BLaER1 treated with 17β-estradiol and CSF1 and Interleukin-3, amounts not matched to agents 10 nM and 100 nM (cell line): ENCODE measurements around the gene CUTC.

ENCODE experiments used
- H3K27ac ChIP-seq, 11 experiments: shearing (Covaris generic); formaldehyde crosslinking; 2 replicates each; pipeline ENCODE4 v1.8.1; 2022
- H3K27me3 ChIP-seq, 11 experiments: shearing (Covaris generic); formaldehyde crosslinking; 2 replicates each; pipeline ENCODE4 v1.8.1; 2022
- H3K36me3 ChIP-seq, 11 experiments: shearing (Covaris generic); formaldehyde crosslinking; 2 replicates each; pipeline ENCODE4 v1.8.1; 2022
- H3K4me1 ChIP-seq, 10 experiments: shearing (Covaris generic); formaldehyde crosslinking; 2 replicates each; pipeline ENCODE4 v1.8.1; 2022
- H3K4me2 ChIP-seq, 11 experiments: shearing (Covaris generic); formaldehyde crosslinking; 2 replicates each; pipeline ENCODE4 v1.8.1; 2022
- H3K4me3 ChIP-seq, 10 experiments: shearing (Covaris generic); formaldehyde crosslinking; 2 replicates each; pipeline ENCODE4 v1.8.1; 2022
- H3K9ac ChIP-seq, 11 experiments: shearing (Covaris generic); formaldehyde crosslinking; 2 replicates each; pipeline ENCODE4 v1.8.1; 2022
- H3K9me3 ChIP-seq, 11 experiments: shearing (Covaris generic); formaldehyde crosslinking; replicated peaks in 1 of 11; 2 replicates each; pipeline ENCODE4 v1.8.1; 2022
- H4K20me1 ChIP-seq, 11 experiments: shearing (Covaris generic); formaldehyde crosslinking; 2 replicates each; pipeline ENCODE4 v1.8.1; 2022
- Cebpa-rat ChIP-seq, 11 experiments: shearing (Covaris generic); IDR thresholded peaks; 2 replicates each; pipeline ENCODE4 v1.8.1; 2022

The CUTC gene

DNA sequence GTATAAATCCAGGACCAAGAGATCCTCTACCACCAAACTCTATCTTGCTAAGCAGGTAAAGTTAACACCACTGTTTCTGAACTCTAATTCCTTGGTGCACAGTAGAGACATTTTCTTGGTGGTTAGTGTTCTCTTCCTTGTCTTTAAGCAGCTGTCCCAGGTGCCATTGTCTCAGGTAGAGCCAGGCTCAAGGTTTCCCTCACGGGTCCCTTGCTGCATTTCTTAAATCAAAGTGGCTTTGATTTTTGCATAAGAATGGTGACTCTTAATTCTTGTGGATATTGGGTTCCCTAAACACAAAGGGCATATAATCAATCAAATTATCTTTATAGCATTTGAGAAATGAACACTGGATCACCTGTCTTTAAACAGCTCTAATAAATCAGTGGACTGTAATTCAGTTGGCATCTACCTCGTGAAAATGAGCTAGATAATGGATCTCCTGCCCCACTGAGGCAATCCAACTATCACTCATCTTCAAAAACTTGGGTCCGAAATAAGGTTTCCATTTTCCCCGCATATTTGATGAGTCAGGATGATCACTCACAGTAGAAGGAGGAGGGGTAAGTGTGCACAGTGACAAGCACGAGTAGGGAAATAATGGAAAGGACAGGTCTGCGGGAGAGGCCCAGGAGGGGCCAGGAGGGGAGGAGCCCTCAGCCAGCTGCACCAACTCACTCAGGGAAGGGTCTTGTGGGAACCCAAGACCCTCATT, 52.9 kb downstream of the CUTC start:
- Histone ChIP-seq H3K36me3 (no peaks in the 10 kb centered on the region), H3K4me3 (no peak overlapping the region), H3K9me3 (no peaks in the 10 kb centered on the region), H3K9ac (no peak overlapping the region), H3K4me2 (no peak overlapping the region), H3K4me1 (peaks cover 0 to 3% (median 0%) of the 10 kb centered on the region in 10 experiments; a peak in 5 of 20 replicates), H4K20me1 (no peaks in the 10 kb centered on the region), H3K27me3 (no peaks in the 10 kb centered on the region), H3K27ac (no peak overlapping the region)
- no peak for TF ChIP-seq Cebpa-rat (IDR thresholded peaks at IDR 0.05)

DNA sequence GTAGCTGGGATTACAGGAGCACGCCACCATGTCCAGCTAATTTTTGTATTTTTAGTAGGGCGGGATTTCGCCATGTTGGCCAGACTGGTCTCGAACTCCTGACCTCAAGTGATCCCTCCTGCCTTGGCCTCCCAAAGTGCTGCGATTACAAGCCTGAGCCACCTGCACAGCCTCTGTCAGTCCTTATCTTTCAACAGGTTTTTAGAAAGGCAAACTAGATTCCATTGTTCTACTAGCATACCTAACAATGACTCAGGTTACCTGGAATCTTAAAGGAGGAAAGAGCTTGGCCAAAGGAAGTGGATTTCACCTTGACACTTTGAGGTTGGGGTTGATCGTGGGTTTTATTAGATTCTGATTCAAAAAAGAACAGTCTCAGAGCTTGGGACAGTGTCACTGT, 53.6 kb downstream of the CUTC start:
- TF ChIP-seq Cebpa-rat (IDR thresholded peaks at IDR 0.05) = no peak
- Histone ChIP-seq H3K9me3 (no peaks in the 10 kb centered on the region), H3K4me2 (no peak overlapping the region), H3K4me3 (no peak overlapping the region), H3K9ac (no peak overlapping the region), H3K27ac (no peak overlapping the region), H3K36me3 (no peaks in the 10 kb centered on the region), H3K4me1 (no peaks in the 10 kb centered on the region), H4K20me1 (no peaks in the 10 kb centered on the region), H3K27me3 (no peaks in the 10 kb centered on the region)

DNA sequence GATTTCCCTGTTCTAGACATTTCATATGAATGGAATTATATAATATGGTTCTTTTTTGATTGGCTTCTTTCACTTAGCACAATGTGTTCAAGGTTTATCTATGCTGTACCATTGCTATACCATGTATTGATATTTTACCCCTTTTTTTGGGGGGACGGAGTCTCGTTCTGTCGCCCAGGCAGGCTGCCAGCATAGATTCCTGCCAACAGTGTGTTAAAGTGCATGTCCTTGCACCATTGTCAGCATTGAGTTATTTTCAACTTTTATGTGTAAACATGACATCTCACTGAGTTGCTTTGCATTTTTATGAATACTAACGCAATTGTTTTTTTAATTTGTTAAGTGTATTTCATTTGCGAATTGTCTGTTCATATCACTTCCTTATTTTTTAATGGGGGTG, 55.3 kb downstream of the CUTC start:
- H3K36me3 ChIP-seq = no peaks in the 10 kb centered on the region
- H3K4me3 ChIP-seq = no peak overlapping the region
- no peak overlapping the region for H3K9ac ChIP-seq
- H3K27me3 ChIP-seq = no peaks in the 10 kb centered on the region
- no peaks in the 10 kb centered on the region for H3K9me3 ChIP-seq
- no peaks in the 10 kb centered on the region for H3K4me1 ChIP-seq
- H3K4me2 ChIP-seq = no peak overlapping the region
- no peak overlapping the region for H3K27ac ChIP-seq
- TF ChIP-seq Cebpa-rat (IDR thresholded peaks at IDR 0.05) = no peak
- no peaks in the 10 kb centered on the region for H4K20me1 ChIP-seq

DNA sequence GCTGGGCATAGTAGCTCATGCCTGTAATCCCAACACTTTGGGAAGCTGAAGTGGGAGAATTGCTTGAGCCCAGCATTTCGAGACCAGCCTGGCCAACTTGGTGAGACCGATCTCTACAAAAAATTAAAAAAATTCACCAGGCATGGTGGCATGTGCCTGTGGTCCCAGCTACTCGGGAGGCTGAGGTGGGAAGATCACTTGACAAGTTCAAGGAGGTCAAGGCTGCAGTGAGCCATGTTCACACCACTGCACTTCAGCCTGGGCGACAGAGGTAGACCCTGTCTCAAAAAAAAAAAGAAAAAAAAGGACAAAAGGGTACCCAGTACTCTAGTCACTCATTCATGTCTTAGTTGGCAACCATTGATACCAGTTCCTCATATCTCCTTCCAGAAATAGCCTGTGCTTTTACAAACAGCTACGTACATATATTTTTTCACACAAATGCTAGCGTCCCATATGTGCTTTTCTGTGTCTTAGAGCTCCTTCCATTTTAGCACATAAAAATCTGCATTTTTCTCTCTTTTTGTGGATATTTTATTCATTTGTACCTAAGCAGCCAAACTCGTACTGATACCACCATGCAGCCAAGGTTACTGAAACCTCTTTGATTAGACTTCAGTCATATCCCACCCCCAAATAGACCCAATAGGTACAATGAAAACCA, 55.9 kb downstream of the CUTC start:
- no peak for TF ChIP-seq Cebpa-rat (IDR thresholded peaks at IDR 0.05)
- Histone ChIP-seq H3K27me3 (no peaks in the 10 kb centered on the region), H3K4me2 (no peak overlapping the region), H3K27ac (no peak overlapping the region), H3K4me1 (no peaks in the 10 kb centered on the region), H3K9ac (no peak overlapping the region), H3K36me3 (no peaks in the 10 kb centered on the region), H3K4me3 (no peak overlapping the region), H3K9me3 (no peaks in the 10 kb centered on the region), H4K20me1 (no peaks in the 10 kb centered on the region)

DNA sequence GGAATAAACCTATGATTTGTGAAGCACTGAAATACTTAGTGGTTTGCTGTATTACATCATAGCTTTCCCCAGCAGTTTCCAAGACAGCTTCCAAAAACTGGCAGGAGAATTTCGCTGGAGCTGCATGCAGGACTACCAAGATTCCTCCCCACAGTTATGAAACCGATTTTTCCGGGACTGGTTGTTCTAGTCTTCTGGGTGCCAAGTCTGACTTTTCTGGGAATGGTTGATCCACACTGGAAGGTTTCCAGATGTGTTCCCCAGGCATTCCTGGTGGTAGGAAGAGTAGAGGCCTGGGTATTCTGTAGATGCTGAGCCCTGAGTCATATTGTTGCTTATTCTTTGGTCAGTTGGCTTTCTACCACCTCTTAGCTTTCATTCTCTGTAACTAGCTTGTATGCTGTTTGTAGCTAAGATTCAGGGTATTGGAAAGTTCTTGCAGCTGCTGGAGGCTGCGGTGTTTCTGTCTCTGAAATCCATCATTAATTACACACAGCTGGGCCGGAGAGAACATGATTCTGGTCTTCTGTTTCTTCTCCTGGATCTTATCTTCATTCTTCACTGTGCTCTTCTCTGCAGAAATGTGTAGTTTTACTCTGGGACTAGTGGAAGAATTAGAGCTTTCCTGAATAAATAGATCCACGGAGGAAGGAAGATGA, 56.7 kb downstream of the CUTC start:
- no peak overlapping the region for H3K27ac ChIP-seq
- no peak overlapping the region for H3K4me2 ChIP-seq
- H3K36me3 ChIP-seq = no peaks in the 10 kb centered on the region
- H4K20me1 ChIP-seq = no peaks in the 10 kb centered on the region
- H3K9me3 ChIP-seq = no peaks in the 10 kb centered on the region
- TF ChIP-seq Cebpa-rat (IDR thresholded peaks at IDR 0.05) = no peak
- H3K9ac ChIP-seq = no peak overlapping the region
- no peaks in the 10 kb centered on the region for H3K27me3 ChIP-seq
- H3K4me1 ChIP-seq = no peaks in the 10 kb centered on the region
- no peak overlapping the region for H3K4me3 ChIP-seq

DNA sequence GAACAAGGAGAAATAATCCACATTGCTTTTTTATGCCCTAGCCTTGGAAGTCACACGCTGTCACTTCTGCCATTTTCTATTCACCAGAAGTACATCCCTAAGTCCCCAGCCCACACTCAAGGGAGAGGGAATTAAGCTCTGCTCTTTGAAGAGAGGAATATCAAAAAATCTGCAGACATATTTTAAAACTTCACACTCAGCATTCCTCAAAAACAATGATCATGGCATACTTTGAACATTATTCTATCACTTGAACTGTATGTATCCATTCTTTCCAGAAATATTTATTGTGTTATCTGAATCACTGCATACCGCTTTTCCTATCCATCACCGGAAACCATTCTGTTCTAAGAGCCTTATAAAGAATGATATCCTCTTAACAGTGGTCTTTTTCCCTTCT, 59.8 kb downstream of the CUTC start:
- no peak overlapping the region for H3K4me3 ChIP-seq
- no peak for TF ChIP-seq Cebpa-rat (IDR thresholded peaks at IDR 0.05)
- H3K4me1 ChIP-seq = no peaks in the 10 kb centered on the region
- no peak overlapping the region for H3K9ac ChIP-seq
- H3K27me3 ChIP-seq = no peaks in the 10 kb centered on the region
- H3K9me3 ChIP-seq = no peaks in the 10 kb centered on the region
- no peak overlapping the region for H3K27ac ChIP-seq
- no peak overlapping the region for H3K4me2 ChIP-seq
- no peaks in the 10 kb centered on the region for H4K20me1 ChIP-seq
- no peaks in the 10 kb centered on the region; a peak in 1 of 22 replicates for H3K36me3 ChIP-seq

DNA sequence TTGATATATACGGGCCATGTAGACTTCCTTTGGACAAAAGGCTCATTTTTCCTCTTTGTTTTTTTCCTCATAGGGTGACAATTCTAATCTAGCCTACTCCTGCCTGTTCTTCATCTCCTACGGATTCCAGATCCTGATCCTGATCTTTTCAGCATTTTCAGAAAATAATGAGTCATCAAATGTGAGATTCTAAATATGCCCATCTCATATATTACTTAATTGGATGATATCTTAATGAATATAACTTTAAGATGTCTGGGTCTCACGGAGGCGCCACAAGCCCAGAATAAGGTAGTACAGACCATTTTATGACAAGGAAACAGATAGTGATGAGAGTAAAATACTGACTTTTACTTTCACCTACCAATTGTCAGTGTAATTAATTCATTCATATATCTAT, 61.8 kb downstream of the CUTC start:
- no peaks in the 10 kb centered on the region for H3K4me1 ChIP-seq
- no peak overlapping the region for H3K27ac ChIP-seq
- TF ChIP-seq Cebpa-rat (IDR thresholded peaks at IDR 0.05) = no peak
- H3K36me3 ChIP-seq = no peaks in the 10 kb centered on the region; a peak in 1 of 22 replicates
- H3K4me3 ChIP-seq = no peak overlapping the region
- H3K9ac ChIP-seq = no peak overlapping the region
- no peaks in the 10 kb centered on the region for H3K27me3 ChIP-seq
- no peaks in the 10 kb centered on the region for H4K20me1 ChIP-seq
- H3K4me2 ChIP-seq = no peak overlapping the region
- no peaks in the 10 kb centered on the region for H3K9me3 ChIP-seq

DNA sequence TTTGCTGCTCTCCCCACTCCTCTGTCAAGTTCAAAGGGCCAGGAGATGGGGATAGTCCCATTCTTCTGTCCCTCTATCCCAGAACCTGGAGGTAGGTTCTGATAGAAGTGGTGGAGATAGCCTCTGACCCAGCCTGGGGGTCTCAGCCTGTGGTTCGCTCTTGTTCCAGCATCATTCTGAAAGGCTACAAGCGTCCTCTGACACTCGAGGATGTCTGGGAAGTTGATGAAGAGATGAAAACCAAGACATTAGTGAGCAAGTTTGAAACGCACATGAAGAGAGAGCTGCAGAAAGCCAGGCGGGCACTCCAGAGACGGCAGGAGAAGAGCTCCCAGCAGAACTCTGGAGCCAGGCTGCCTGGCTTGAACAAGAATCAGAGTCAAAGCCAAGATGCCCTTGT, 64.9 kb downstream of the CUTC start:
- TF ChIP-seq Cebpa-rat (IDR thresholded peaks at IDR 0.05) = no peak
- Histone ChIP-seq H3K4me1 (peaks cover 0 to 12% (median 7%) of the 10 kb centered on the region in 10 experiments; a peak in 13 of 20 replicates), H3K27me3 (no peaks in the 10 kb centered on the region), H3K9me3 (no peaks in the 10 kb centered on the region), H3K36me3 (no peaks in the 10 kb centered on the region; a peak in 1 of 22 replicates), H4K20me1 (no peaks in the 10 kb centered on the region), H3K4me2 (no peak overlapping the region), H3K9ac (no peak overlapping the region), H3K27ac (no peak overlapping the region), H3K4me3 (no peak overlapping the region)

DNA sequence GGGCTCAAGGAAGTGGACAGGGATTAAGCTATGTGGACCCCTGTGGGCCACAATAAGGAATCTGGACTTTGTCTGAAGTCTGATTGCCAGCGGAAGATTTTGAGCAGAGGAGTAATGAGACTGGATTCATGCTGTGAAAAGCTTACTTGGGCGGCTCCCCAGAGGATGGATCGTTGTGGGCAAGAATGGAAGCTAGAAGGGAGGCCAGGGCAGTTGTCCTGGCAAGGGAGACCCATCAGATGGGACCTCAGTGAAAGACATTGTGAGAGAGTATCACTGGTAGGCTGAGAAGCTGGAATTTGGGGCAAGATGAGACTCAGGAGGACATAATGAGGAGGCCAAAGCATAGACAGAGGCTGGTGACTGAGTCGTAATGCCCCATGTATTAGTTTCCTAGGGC, 66.0 kb downstream of the CUTC start:
- H3K27me3 ChIP-seq = no peaks in the 10 kb centered on the region
- no peak overlapping the region for H3K4me3 ChIP-seq
- H3K4me1 ChIP-seq = peaks cover 0 to 12% (median 7%) of the 10 kb centered on the region in 10 experiments; a peak in 13 of 20 replicates
- no peak overlapping the region for H3K9ac ChIP-seq
- H3K27ac ChIP-seq = no peak overlapping the region
- H3K36me3 ChIP-seq = no peaks in the 10 kb centered on the region; a peak in 1 of 22 replicates
- no peak for TF ChIP-seq Cebpa-rat (IDR thresholded peaks at IDR 0.05)
- H3K4me2 ChIP-seq = no peak overlapping the region
- H3K9me3 ChIP-seq = no peaks in the 10 kb centered on the region
- H4K20me1 ChIP-seq = no peaks in the 10 kb centered on the region
